GM12878 (cell line): ENCODE measurements around the gene C5orf15. TPM values are rescaled to one million over a fixed set of nuclear protein-coding genes. Genes with fewer than 3 reads are reported as not detected.

Source experiments
- ATAC-seq: fragments of 200-7000 bp; cut with Tn5 transposase; 3 replicates; pipeline ENCODE4 v1.9.1; 2020; ENCODE audit warnings: mild to moderate bottlenecking, moderate library complexity
- BruUV-seq: library from RNA; stranded (reverse); fragments of 400-500 nt; replicated peaks from 2 replicates; lab custom pipeline; 2021; lab: Mats Ljungman, UMichigan
- CTCF ChIA-PET: fragments of 300-600 bp; sonication (Branson Sonifier 250); formaldehyde crosslinking; extraction: SDS; loops from one replicate; lab custom pipeline; 2021; ENCODE audit warnings: inconsistent platforms; lab: Yijun Ruan, JAX
- POLR2A ChIA-PET: fragments of 350-600 bp; formaldehyde crosslinking; extraction: SDS; loops from one replicate; lab custom pipeline; 2021; ENCODE audit warnings: inconsistent platforms; lab: Charles Lee
- RAD21 ChIA-PET: fragments of 300-600 bp; sonication (Branson Sonifier 250); formaldehyde crosslinking; loops from one replicate; lab custom pipeline; 2023; ENCODE audit warnings: antibody characterized with exemption; ENCODE audit not compliant: unreplicated experiment; lab: Charles Lee
- SMC1A ChIA-PET: fragments of 300-600 bp; sonication (Branson Sonifier 250); formaldehyde crosslinking; loops from one replicate; lab custom pipeline; 2023; ENCODE audit not compliant: unreplicated experiment, uncharacterized antibody; lab: Charles Lee
- DNase-seq: peaks from one replicate; pipeline ENCODE4 v3.0.0-alpha.2; 2011; ENCODE audit warnings: low read depth, low spot score
- FAIRE-seq: peaks from 3 replicates; lab custom pipeline; 2011; peaks lifted over from hg19 to GRCh38; lab: Jason Lieb, UNC
- H2AFZ ChIP-seq: 2 replicates; pipeline ENCODE4 v1.6.0; 2011; ENCODE audit warnings: low read depth, low read length, control low read depth; ENCODE audit not compliant: control insufficient read depth
- H3K27ac ChIP-seq: 2 replicates; pipeline ENCODE4 v1.5.1; 2011; ENCODE audit warnings: control low read depth; ENCODE audit not compliant: control insufficient read depth, insufficient read depth
- H3K27me3 ChIP-seq, 2 experiments: replicated peaks in 1 of 2; 2 replicates each; pipeline versions ENCODE4 v1.6.0 to v1.6.1; 2011; ENCODE audit warnings: low read length in 1 of 2; ENCODE audit not compliant: control insufficient read depth in 2 of 2, insufficient read depth in 2 of 2
- H3K36me3 ChIP-seq, 2 experiments: 2 replicates each; pipeline ENCODE4 v1.5.1; 2011; ENCODE audit warnings: low read length in 1 of 2; ENCODE audit not compliant: control insufficient read depth in 2 of 2, insufficient read depth in 2 of 2
- H3K4me1 ChIP-seq: 2 replicates; pipeline ENCODE4 v1.6.1; 2011; ENCODE audit warnings: mild to moderate bottlenecking, low read length, moderate library complexity, mixed read lengths; ENCODE audit not compliant: control insufficient read depth, insufficient read depth
- H3K4me2 ChIP-seq: 2 replicates; pipeline ENCODE4 v1.6.0; 2011; ENCODE audit warnings: control low read depth; ENCODE audit not compliant: control insufficient read depth, insufficient read depth
- H3K4me3 ChIP-seq: fragments of 200-600 bp; sonication (generic); 2 replicates; pipeline ENCODE4 v1.5.1; 2016
- H3K79me2 ChIP-seq: 2 replicates; pipeline ENCODE4 v1.6.0; 2011; ENCODE audit warnings: low read length; ENCODE audit not compliant: control insufficient read depth, insufficient read depth
- H3K9ac ChIP-seq: 2 replicates; pipeline ENCODE4 v1.8.0; 2011; ENCODE audit warnings: low read length, control low read depth, mixed read lengths; ENCODE audit not compliant: control insufficient read depth, insufficient read depth
- H3K9me3 ChIP-seq: replicated peaks from 3 replicates; pipeline ENCODE4 v1.5.1; 2011; ENCODE audit warnings: mild to moderate bottlenecking, low read length; ENCODE audit not compliant: control insufficient read depth, insufficient read depth
- H4K20me1 ChIP-seq: 2 replicates; pipeline ENCODE4 v1.6.0; 2011; ENCODE audit not compliant: control insufficient read depth, insufficient read depth
- FOXM1 ChIP-seq: IDR thresholded peaks from 2 replicates; pipeline ENCODE4 v1.6.1; 2012; ENCODE audit warnings: low read depth, mild to moderate bottlenecking, inconsistent platforms, low read length, moderate library complexity
- IKZF1 ChIP-seq: fragments of 450-650 bp; conservative IDR thresholded peaks from 2 replicates; pipeline ENCODE4 v1.6.1; 2017; ENCODE audit warnings: antibody characterized with exemption, mild to moderate bottlenecking
- MYB ChIP-seq: fragments of 150-350 bp; IDR thresholded peaks from 2 replicates; pipeline ENCODE4 v1.6.1; 2014; ENCODE audit warnings: mild to moderate bottlenecking, low read depth, low read length, borderline replicate concordance
- NR2F1 ChIP-seq: fragments of 450-650 bp; conservative IDR thresholded peaks from 2 replicates; pipeline ENCODE4 v1.6.1; 2017; ENCODE audit warnings: mild to moderate bottlenecking
- RBBP5 ChIP-seq: fragments of 200-600 bp; sonication (generic); conservative IDR thresholded peaks from 2 replicates; pipeline ENCODE4 v1.6.1; 2016
- SREBF1 ChIP-seq: IDR thresholded peaks from 2 replicates; pipeline ENCODE4 v1.6.1; 2012; ENCODE audit warnings: mild to moderate bottlenecking, low read length
- TCF3 ChIP-seq: IDR thresholded peaks from 2 replicates; pipeline ENCODE4 v1.6.1; 2012; ENCODE audit warnings: low read depth, mild to moderate bottlenecking, low read length, borderline replicate concordance; ENCODE audit not compliant: insufficient read depth
- ZNF207 ChIP-seq: fragments of 450-650 bp; IDR thresholded peaks from 2 replicates; pipeline ENCODE4 v1.6.1; 2014; ENCODE audit warnings: antibody characterized with exemption, mild to moderate bottlenecking, borderline replicate concordance
- ZZZ3 ChIP-seq: IDR thresholded peaks from 2 replicates; pipeline ENCODE4 v1.6.1; 2011; ENCODE audit warnings: low read depth; ENCODE audit not compliant: control insufficient read depth, insufficient read length
- WGBS: methylation state at CpG from one replicate; pipeline ENCODE4 v1.1.6; 2016; ENCODE audit warnings: low lambda C conversion rate; ENCODE audit not compliant: insufficient replicate concordance, insufficient coverage; ENCODE audit errors: missing lambda C conversion rate; 5-methylcytosine and 5-hydroxymethylcytosine counted together
- in situ Hi-C: fragments of 300-500 bp; cut with MboI; formaldehyde crosslinking; loops from 9 replicates; pipeline ENCODE4 v1.14.3; 2018; ENCODE audit warnings: mixed read lengths
- intact Hi-C: fragments of 100-400 bp; cut with micrococcal nuclease; formaldehyde crosslinking; loops from one replicate; pipeline ENCODE4 v1.14.2; 2022; ENCODE audit not compliant: unreplicated experiment
- polyA plus RNA-seq, 11 experiments: library from polyadenylated mRNA; depleted of rRNA in 4 of 11; unstranded in 6 of 11; stranded (reverse) in 5 of 11; fragments of >200 nt; fragmentation: Nextera tagmentation in 4 of 11; fragmentation: Illumina TruSeq in 1 of 11; extraction: Ambion mirVana in 4 of 11; extraction: Trizol in 1 of 11; gene quantifications; 1 replicate in 1 of 11; 2 replicates in 10 of 11; pipeline versions ENCODE4 v1.2.1 to v1.2.3, GENCODE V29; 2011 to 2016; ENCODE audit warnings: inconsistent platforms in 2 of 11, missing spikeins in 2 of 11, low read depth in 1 of 11
- total RNA-seq, 4 experiments: library from RNA; depleted of rRNA in 3 of 4; stranded (reverse); fragments of >200 nt in 3 of 4; fragmentation: Illumina TruSeq in 1 of 4; extraction: Trizol in 1 of 4; gene quantifications; 2 replicates each; pipeline versions ENCODE4 v1.2.1 to v1.2.3, GENCODE V29; 2013 to 2021
- TF ChIP-seq, protein P1 (sequence below): fragments of 450-650 bp; IDR thresholded peaks from 2 replicates; pipeline ENCODE4 v1.6.1; 2018; ENCODE audit warnings: borderline replicate concordance, mild to moderate bottlenecking; ENCODE audit not compliant: partially characterized antibody
- TF ChIP-seq, protein P2 (sequence below): fragments of 150-350 bp; IDR thresholded peaks from 2 replicates; pipeline ENCODE4 v1.6.1; 2016; ENCODE audit warnings: low read depth, low read length
- TF ChIP-seq, protein P3 (sequence below): IDR thresholded peaks from 2 replicates; pipeline ENCODE4 v1.6.1; 2011; ENCODE audit warnings: mild to moderate bottlenecking, low read depth, low read length, moderate library complexity; ENCODE audit not compliant: insufficient replicate concordance

The C5orf15 gene
- total and polyA plus RNA-seq, 10 of the 15 experiments (the other 5 are each of a cell fraction or from before 2014, with no cell fraction given), result 21.7 to 69.6 (median 46.0) TPM

DNA sequence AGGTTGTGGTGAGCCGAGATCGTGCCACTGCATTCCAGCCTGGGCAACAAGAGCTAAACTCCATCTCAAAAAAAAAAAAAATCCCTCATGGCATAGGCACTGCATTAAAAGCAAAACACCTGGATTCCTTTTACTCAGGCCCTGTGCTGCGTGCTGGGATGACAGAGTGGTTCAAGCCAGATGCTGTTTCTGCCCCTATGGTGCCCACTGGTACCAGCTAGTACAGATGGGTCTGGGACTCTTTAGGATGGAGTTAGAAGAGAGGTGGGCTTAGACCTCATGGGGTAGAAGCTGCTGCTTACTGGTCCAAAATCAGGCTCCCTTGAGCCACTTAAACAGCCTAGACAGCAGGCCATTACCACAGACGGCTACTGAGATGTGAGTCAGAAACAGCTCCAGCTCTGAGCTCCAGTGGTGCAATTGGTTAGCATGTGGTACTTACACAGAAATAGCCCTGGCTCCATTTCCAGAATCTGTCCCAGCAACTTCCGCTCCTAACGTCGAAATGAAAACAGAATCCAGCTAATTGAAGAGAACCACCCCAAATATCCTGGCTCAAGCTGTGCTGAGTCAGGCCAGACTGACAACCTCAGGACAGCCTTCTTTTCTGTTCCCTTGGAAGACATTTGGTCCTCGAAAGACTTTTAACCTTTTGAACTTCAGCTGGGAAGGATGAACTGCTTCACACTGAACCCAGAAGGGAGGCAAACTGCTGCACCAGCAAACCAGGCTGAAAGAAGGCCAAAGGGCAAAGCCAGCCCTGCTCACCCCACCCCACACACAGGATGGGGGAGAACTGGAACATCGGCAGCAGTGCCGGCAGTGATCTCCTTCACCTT is 15.5 kb downstream of the C5orf15 start:
- POLR2A ChIA-PET, result interaction anchor here (1.6 kb wide), 1 partner anchor 14 kb away, joined by 5 read pairs; no protein-coding TSS in a partner anchor
- intact Hi-C loops (no loop called here), in situ Hi-C loops (no loop called here)
- Histone ChIP-seq H4K20me1 (no peaks in the 10 kb centered on the region), H3K4me1 (peaks cover 9% of the 10 kb centered on the region), H3K4me2 (no peak overlapping the region), H3K4me3 (no peak overlapping the region), H3K79me2 (peaks cover 2% of the 10 kb centered on the region), H3K27me3 (no peaks in the 10 kb centered on the region), H3K9me3 (no peaks in the 10 kb centered on the region), H3K27ac (no peak overlapping the region), H2AFZ (no peak overlapping the region), H3K9ac (no peak overlapping the region), H3K36me3 (peaks cover 1 to 9% of the 10 kb centered on the region in 2 experiments; a peak in 1 of 4 replicates)
- SMC1A ChIA-PET, result interaction anchor here (1.2 to 2.6 kb wide), 5 partner anchors 8 to 17 kb away, joined by 3 to 10 read pairs (median 4); no protein-coding TSS in a partner anchor
- ATAC-seq (no peak), DNase-seq (no peak), FAIRE-seq (no peak)
- WGBS, result 96% methylated on average over 10 of the region's 10 CpGs
- TF ChIP-seq TCF3 (no peak), NR2F1 (no peak), RBBP5 (no peak), MYB (no peak), SREBF1 (no peak), IKZF1 (no peak), FOXM1 (no peak), ZZZ3 (no peak), ZNF207 (no peak)
- TF ChIP-seq, protein P1, sequence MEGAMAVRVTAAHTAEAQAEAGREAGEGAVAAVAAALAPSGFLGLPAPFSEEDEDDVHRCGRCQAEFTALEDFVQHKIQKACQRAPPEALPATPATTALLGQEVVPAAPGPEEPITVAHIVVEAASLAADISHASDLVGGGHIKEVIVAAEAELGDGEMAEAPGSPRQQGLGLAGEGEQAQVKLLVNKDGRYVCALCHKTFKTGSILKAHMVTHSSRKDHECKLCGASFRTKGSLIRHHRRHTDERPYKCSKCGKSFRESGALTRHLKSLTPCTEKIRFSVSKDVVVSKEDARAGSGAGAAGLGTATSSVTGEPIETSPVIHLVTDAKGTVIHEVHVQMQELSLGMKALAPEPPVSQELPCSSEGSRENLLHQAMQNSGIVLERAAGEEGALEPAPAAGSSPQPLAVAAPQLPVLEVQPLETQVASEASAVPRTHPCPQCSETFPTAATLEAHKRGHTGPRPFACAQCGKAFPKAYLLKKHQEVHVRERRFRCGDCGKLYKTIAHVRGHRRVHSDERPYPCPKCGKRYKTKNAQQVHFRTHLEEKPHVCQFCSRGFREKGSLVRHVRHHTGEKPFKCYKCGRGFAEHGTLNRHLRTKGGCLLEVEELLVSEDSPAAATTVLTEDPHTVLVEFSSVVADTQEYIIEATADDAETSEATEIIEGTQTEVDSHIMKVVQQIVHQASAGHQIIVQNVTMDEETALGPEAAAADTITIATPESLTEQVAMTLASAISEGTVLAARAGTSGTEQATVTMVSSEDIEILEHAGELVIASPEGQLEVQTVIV, result no peak
- TF ChIP-seq, protein P2, sequence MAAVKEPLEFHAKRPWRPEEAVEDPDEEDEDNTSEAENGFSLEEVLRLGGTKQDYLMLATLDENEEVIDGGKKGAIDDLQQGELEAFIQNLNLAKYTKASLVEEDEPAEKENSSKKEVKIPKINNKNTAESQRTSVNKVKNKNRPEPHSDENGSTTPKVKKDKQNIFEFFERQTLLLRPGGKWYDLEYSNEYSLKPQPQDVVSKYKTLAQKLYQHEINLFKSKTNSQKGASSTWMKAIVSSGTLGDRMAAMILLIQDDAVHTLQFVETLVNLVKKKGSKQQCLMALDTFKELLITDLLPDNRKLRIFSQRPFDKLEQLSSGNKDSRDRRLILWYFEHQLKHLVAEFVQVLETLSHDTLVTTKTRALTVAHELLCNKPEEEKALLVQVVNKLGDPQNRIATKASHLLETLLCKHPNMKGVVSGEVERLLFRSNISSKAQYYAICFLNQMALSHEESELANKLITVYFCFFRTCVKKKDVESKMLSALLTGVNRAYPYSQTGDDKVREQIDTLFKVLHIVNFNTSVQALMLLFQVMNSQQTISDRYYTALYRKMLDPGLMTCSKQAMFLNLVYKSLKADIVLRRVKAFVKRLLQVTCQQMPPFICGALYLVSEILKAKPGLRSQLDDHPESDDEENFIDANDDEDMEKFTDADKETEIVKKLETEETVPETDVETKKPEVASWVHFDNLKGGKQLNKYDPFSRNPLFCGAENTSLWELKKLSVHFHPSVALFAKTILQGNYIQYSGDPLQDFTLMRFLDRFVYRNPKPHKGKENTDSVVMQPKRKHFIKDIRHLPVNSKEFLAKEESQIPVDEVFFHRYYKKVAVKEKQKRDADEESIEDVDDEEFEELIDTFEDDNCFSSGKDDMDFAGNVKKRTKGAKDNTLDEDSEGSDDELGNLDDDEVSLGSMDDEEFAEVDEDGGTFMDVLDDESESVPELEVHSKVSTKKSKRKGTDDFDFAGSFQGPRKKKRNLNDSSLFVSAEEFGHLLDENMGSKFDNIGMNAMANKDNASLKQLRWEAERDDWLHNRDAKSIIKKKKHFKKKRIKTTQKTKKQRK, result no peak
- TF ChIP-seq, protein P3, sequence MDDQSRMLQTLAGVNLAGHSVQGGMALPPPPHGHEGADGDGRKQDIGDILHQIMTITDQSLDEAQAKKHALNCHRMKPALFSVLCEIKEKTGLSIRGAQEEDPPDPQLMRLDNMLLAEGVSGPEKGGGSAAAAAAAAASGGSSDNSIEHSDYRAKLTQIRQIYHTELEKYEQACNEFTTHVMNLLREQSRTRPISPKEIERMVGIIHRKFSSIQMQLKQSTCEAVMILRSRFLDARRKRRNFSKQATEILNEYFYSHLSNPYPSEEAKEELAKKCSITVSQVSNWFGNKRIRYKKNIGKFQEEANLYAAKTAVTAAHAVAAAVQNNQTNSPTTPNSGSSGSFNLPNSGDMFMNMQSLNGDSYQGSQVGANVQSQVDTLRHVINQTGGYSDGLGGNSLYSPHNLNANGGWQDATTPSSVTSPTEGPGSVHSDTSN, result no peak
- BruUV-seq, result no TSS peak
- RAD21 ChIA-PET, result no interaction called here
- CTCF ChIA-PET, result interaction anchor here (0.9 to 1.9 kb wide), 2 partner anchors 8 to 471 kb away, joined by 4 to 8 read pairs; no protein-coding TSS in a partner anchor
